ENCODE measurements around the gene TSR2. TPM values are rescaled to one million over a fixed set of nuclear protein-coding genes. Genes with fewer than 3 reads are reported as not detected.
A peak's percentile ranks its signal among the peaks of the same experiment; 100 is the strongest.

Gene TSR2
- total and polyA plus RNA-seq, 2 of the 8 experiments (the other 6 are each of a cell fraction or from before 2014, with no cell fraction given), result 15.1 to 44.2 TPM

- Histone ChIP-seq H3K79me1 (ENCODE audit: low read depth, low read length) (no peaks in the 10 kb centered on the region; the same call in 1 of the 2 replicates), H3K14ac (ENCODE audit: insufficient read length) (no peak overlapping the region), H3K56ac (replicated peaks; ENCODE audit: insufficient read length, low read depth, low read length) (no peak overlapping the region), H4K8ac (ENCODE audit: extremely low read depth, insufficient read depth, low read length) (no peak overlapping the region), H2BK5ac (ENCODE audit: low read depth, low read length) (no peak overlapping the region), H3K9me3 (ENCODE audit: insufficient read depth in 2 of 2, low read depth in 1 of 2, low read length in 1 of 2) (no peaks in the 10 kb centered on the region), H2BK15ac (ENCODE audit: low read length) (0 out of 2 replicates have a peak overlapping the region, but pooled peaks have one; percentile 29), H3K36me3 (ENCODE audit: control insufficient read depth in 2 of 4, insufficient read depth in 4 of 4, low read length in 3 of 4) (no peaks in the 10 kb centered on the region), H3K4me2 (ENCODE audit: insufficient read depth in 1 of 2, low read depth in 2 of 2, low read length in 2 of 2) (peak overlapping the region; percentile 70 to 97), H3K18ac (ENCODE audit: extremely low read depth, low read length) (no peak overlapping the region; the same call in none of the 2 replicates), H3K4ac (replicated peaks; ENCODE audit: insufficient read length, low read depth, low read length) (no peak overlapping the region), H4K91ac (replicated peaks; ENCODE audit: insufficient read length, low read length) (peak overlapping the region; percentile 25), H2BK120ac (replicated peaks; ENCODE audit: low read depth, low read length) (no peak overlapping the region), H2BK20ac (ENCODE audit: low read length) (no peak overlapping the region), H3K4me1 (replicated peaks in 1 of 4; ENCODE audit: control insufficient read depth in 3 of 4, insufficient read depth in 4 of 4, low read length in 3 of 4) (peaks cover 0 to 9% (median 7%) of the 10 kb centered on the region in 4 experiments; a peak in 3 of 7 replicates), H3K27ac (ENCODE audit: low read depth, low read length) (no peak overlapping the region), H4K5ac (ENCODE audit: insufficient read length, low read depth, low read length) (no peak overlapping the region), H3K79me2 (ENCODE audit: control insufficient read depth in 1 of 2, insufficient read depth in 2 of 2, low read length in 2 of 2) (peaks cover 2 to 55% of the 10 kb centered on the region in 2 experiments; a peak in 2 of 4 replicates), H3K23ac (ENCODE audit: insufficient read length) (no peak overlapping the region), H2AK5ac (ENCODE audit: low read depth, low read length) (no peak overlapping the region), H3K23me2 (ENCODE audit: low read depth, low read length) (no peaks in the 10 kb centered on the region; the same call in 1 of the 2 replicates), H3K27me3 (replicated peaks in 1 of 4; ENCODE audit: control insufficient read depth in 3 of 4, extremely low read depth in 1 of 4, insufficient read depth in 3 of 4, low read length in 3 of 4) (no peaks in the 10 kb centered on the region), H2BK12ac (ENCODE audit: low read depth, low read length) (peak overlapping the region; percentile 50; the same call in 1 of the 2 replicates), H3K4me3 (ENCODE audit: extremely low read depth in 1 of 4, insufficient read depth in 2 of 4, low read depth in 3 of 4, low read length in 4 of 4) (peak overlapping the region; percentile 62 to 87 (median 72)), H3K9ac (replicated peaks in 1 of 4; ENCODE audit: extremely low read depth in 1 of 4, low read depth in 3 of 4, low read length in 3 of 4) (peak overlapping the region; percentile 41 to 62 (median 44); a peak in 4 of 7 replicates), H2AFZ (ENCODE audit: low read length) (no peak overlapping the region), H4K20me1 (replicated peaks in 1 of 2; ENCODE audit: control insufficient read depth in 1 of 2, insufficient read depth in 2 of 2, low read length in 2 of 2) (peaks cover 0 to 2% of the 10 kb centered on the region in 2 experiments)
- CTCF ChIA-PET (ENCODE audit: partially characterized antibody), result no interaction called here
- no peak for FAIRE-seq
- DNase-seq (ENCODE audit: low read depth in 1 of 2, low spot score in 2 of 2), result no peak
- POLR2A ChIA-PET (ENCODE audit: partially characterized antibody), result interaction anchor here (0.9 to 1.5 kb wide), 5 partner anchors 11 to 41 kb away, joined by 3 to 5 read pairs (median 3); partner anchors contain the start of gene GNL3L
- TF ChIP-seq BRCA1 (IDR thresholded peaks at IDR 0.05; ENCODE audit: low read depth, low read length), result no peak
- TF ChIP-seq EGR1 (IDR thresholded peaks at IDR 0.05; ENCODE audit: borderline replicate concordance, low read depth, low read length), result no peak
- TF ChIP-seq MAX (IDR thresholded peaks at IDR 0.05), result no peak
- peak; percentile 69 for TF ChIP-seq KDM1A (IDR thresholded peaks at IDR 0.05; ENCODE audit: borderline replicate concordance, low read length)
- TF ChIP-seq JUN (IDR thresholded peaks at IDR 0.05; ENCODE audit: low read depth, low read length), result no peak
- WGBS, 2 experiments (ENCODE audit: extremely low coverage in 1 of 2, insufficient coverage in 1 of 2, insufficient read length in 1 of 2, insufficient replicate concordance in 2 of 2, low coverage in 1 of 2, low lambda C conversion rate in 2 of 2, missing lambda C conversion rate in 1 of 2), result 73% methylated on average over 4 of the region's 10 CpGs; no CpG with 5 or more reads in 1 of the 2 experiments
Measured at GRCh38 chrX:54494166-54494988, 54.2 kb downstream of the TSR2 start.
